IMR-90 (cell line): ENCODE data around the gene C22orf31. TPM values are rescaled to one million over a fixed set of nuclear protein-coding genes. Genes with fewer than 3 reads are reported as not detected.

Experiments
- ATAC-seq: fragments of 200-7000 bp; cut with Tn5 transposase; 2 replicates; pipeline ENCODE4 v1.9.1; 2020; ENCODE audit warnings: low read depth, mild to moderate bottlenecking, moderate library complexity
- BruUV-seq: library from RNA; stranded (reverse); fragments of 400-500 nt; replicated peaks from 2 replicates; lab custom pipeline; 2021; lab: Mats Ljungman, UMichigan
- CTCF ChIA-PET: fragments of 300-600 bp; formaldehyde crosslinking; extraction: SDS; loops from one replicate; lab custom pipeline; 2021; ENCODE audit warnings: antibody characterized with exemption; lab: Yijun Ruan, JAX
- POLR2A ChIA-PET: fragments of 300-600 bp; sonication (Branson Sonifier 250); formaldehyde crosslinking; loops from one replicate; lab custom pipeline; 2022; ENCODE audit warnings: antibody characterized with exemption; ENCODE audit not compliant: unreplicated experiment; lab: Charles Lee
- DNase-seq: peaks from one replicate; pipeline ENCODE4 v3.0.0; 2013
- H2AFZ ChIP-seq: replicated peaks from 2 replicates; pipeline ENCODE3; 2013; ENCODE audit warnings: low read length, mild to moderate bottlenecking; ENCODE audit not compliant: poor library complexity
- H2AK5ac ChIP-seq: 2 replicates; pipeline ENCODE4 v1.6.1; 2013; ENCODE audit warnings: low read depth, low read length, inconsistent platforms
- H2AK9ac ChIP-seq: replicated peaks from 2 replicates; pipeline ENCODE3; 2013; ENCODE audit warnings: mild to moderate bottlenecking, low read depth, low read length, moderate library complexity; ENCODE audit not compliant: poor library complexity
- H2BK120ac ChIP-seq: 2 replicates; pipeline ENCODE4 v1.6.1; 2013; ENCODE audit warnings: low read depth, low read length, inconsistent platforms
- H2BK15ac ChIP-seq: 3 replicates; pipeline ENCODE4 v1.6.1; 2013; ENCODE audit warnings: low read depth, low read length, inconsistent platforms
- H2BK20ac ChIP-seq: 2 replicates; pipeline ENCODE4 v1.6.1; 2013; ENCODE audit warnings: low read depth, mild to moderate bottlenecking, inconsistent platforms, low read length, moderate library complexity
- H2BK5ac ChIP-seq: 2 replicates; pipeline ENCODE4 v1.6.1; 2013; ENCODE audit warnings: mild to moderate bottlenecking, low read depth, low read length, inconsistent platforms; ENCODE audit not compliant: poor library complexity, severe bottlenecking
- H3K14ac ChIP-seq: replicated peaks from 2 replicates; pipeline ENCODE4 v1.6.1; 2013; ENCODE audit warnings: low read depth, low read length, inconsistent platforms
- H3K18ac ChIP-seq: 2 replicates; pipeline ENCODE4 v1.6.1; 2013; ENCODE audit warnings: low read depth, low read length, control low read depth
- H3K23ac ChIP-seq: 2 replicates; pipeline ENCODE4 v1.6.1; 2013; ENCODE audit warnings: low read depth, low read length, inconsistent platforms
- H3K27ac ChIP-seq: 2 replicates; pipeline ENCODE4 v1.5.1; 2013; ENCODE audit warnings: mild to moderate bottlenecking, control low read depth, low read length; ENCODE audit not compliant: insufficient read depth
- H3K27me3 ChIP-seq: 2 replicates; pipeline ENCODE4 v1.6.1; 2013; ENCODE audit warnings: low read length; ENCODE audit not compliant: control insufficient read depth, insufficient read depth
- H3K36me3 ChIP-seq: 2 replicates; pipeline ENCODE4 v1.6.1; 2013; ENCODE audit warnings: low read length, mixed read lengths; ENCODE audit not compliant: control insufficient read depth, insufficient read depth
- H3K4ac ChIP-seq: 2 replicates; pipeline ENCODE4 v1.6.1; 2013; ENCODE audit warnings: low read depth, low read length, inconsistent platforms
- H3K4me1 ChIP-seq: 2 replicates; pipeline ENCODE4 v1.6.1; 2013; ENCODE audit warnings: low read length, mixed read lengths; ENCODE audit not compliant: control insufficient read depth, insufficient read depth
- H3K4me2 ChIP-seq: 2 replicates; pipeline ENCODE4 v1.6.1; 2013; ENCODE audit warnings: low read depth, mild to moderate bottlenecking, control low read depth, low read length, moderate library complexity
- H3K4me3 ChIP-seq: 2 replicates; pipeline ENCODE4 v1.5.1; 2013; ENCODE audit warnings: low read depth, mild to moderate bottlenecking, control low read depth, low read length, moderate library complexity; ENCODE audit not compliant: insufficient read depth
- H3K56ac ChIP-seq: 2 replicates; pipeline ENCODE4 v1.6.1; 2013; ENCODE audit warnings: low read length, inconsistent platforms; ENCODE audit not compliant: insufficient read depth; ENCODE audit errors: extremely low read depth
- H3K79me1 ChIP-seq, 2 experiments: 2 replicates each; pipeline ENCODE4 v1.6.1; 2013; ENCODE audit warnings: low read length in 2 of 2, inconsistent platforms in 1 of 2, low read depth in 1 of 2
- H3K9ac ChIP-seq: 2 replicates; pipeline ENCODE4 v1.6.1; 2013; ENCODE audit warnings: low read depth, low read length, control low read depth
- H3K9me1 ChIP-seq: 2 replicates; pipeline ENCODE4 v1.6.1; 2013; ENCODE audit warnings: low read length, inconsistent platforms; ENCODE audit not compliant: insufficient read depth
- H3K9me3 ChIP-seq: 2 replicates; pipeline ENCODE4 v1.6.1; 2013; ENCODE audit warnings: low read length; ENCODE audit not compliant: control insufficient read depth, insufficient read depth
- H4K20me1 ChIP-seq: 2 replicates; pipeline ENCODE4 v1.6.1; 2013; ENCODE audit warnings: low read length, inconsistent platforms; ENCODE audit not compliant: insufficient read depth
- H4K5ac ChIP-seq: 2 replicates; pipeline ENCODE4 v1.6.1; 2013; ENCODE audit warnings: mild to moderate bottlenecking, low read depth, low read length, control low read depth
- H4K8ac ChIP-seq, 2 experiments: 2 replicates each; pipeline ENCODE4 v1.6.1; 2013; ENCODE audit warnings: low read depth in 2 of 2, low read length in 2 of 2, control low read depth in 1 of 2, inconsistent platforms in 1 of 2
- H4K91ac ChIP-seq: 2 replicates; pipeline ENCODE4 v1.6.1; 2013; ENCODE audit warnings: low read depth, low read length, inconsistent platforms; ENCODE audit not compliant: insufficient read depth
- BHLHE40 ChIP-seq: fragments of 150-350 bp; IDR thresholded peaks from 2 replicates; pipeline ENCODE4 v1.6.1; 2016; ENCODE audit warnings: mild to moderate bottlenecking, low read depth, low read length
- CEBPB ChIP-seq: IDR thresholded peaks from 2 replicates; pipeline ENCODE4 v1.6.1; 2012; ENCODE audit warnings: low read depth, low read length, improper control_type of control experiment
- FOS ChIP-seq: fragments of 150-350 bp; IDR thresholded peaks from 2 replicates; pipeline ENCODE4 v1.6.1; 2016; ENCODE audit warnings: low read depth, low read length
- MAFK ChIP-seq: IDR thresholded peaks from 2 replicates; pipeline ENCODE4 v1.6.1; 2012; ENCODE audit warnings: low read depth, low read length, improper control_type of control experiment
- MAZ ChIP-seq: IDR thresholded peaks from 2 replicates; pipeline ENCODE4 v1.6.1; 2012; ENCODE audit warnings: low read depth, mild to moderate bottlenecking, low read length, improper control_type of control experiment, moderate library complexity, borderline replicate concordance
- MXI1 ChIP-seq: IDR thresholded peaks from 2 replicates; pipeline ENCODE4 v1.6.1; 2012; ENCODE audit warnings: low read depth, mild to moderate bottlenecking, low read length, moderate library complexity, borderline replicate concordance
- RCOR1 ChIP-seq: IDR thresholded peaks from 2 replicates; pipeline ENCODE4 v1.6.1; 2012; ENCODE audit warnings: mild to moderate bottlenecking, low read length, improper control_type of control experiment; ENCODE audit not compliant: insufficient replicate concordance
- RFX5 ChIP-seq: IDR thresholded peaks from 2 replicates; pipeline ENCODE4 v1.8.0; 2012; ENCODE audit warnings: low read depth, mild to moderate bottlenecking, low read length, moderate library complexity
- SMC3 ChIP-seq: fragments of 150-350 bp; IDR thresholded peaks from 2 replicates; pipeline ENCODE4 v1.6.1; 2016; ENCODE audit warnings: low read depth, mild to moderate bottlenecking, antibody characterized with exemption, low read length, moderate library complexity
- WGBS, 2 experiments: methylation state at CpG; one replicate each; pipeline versions ENCODE4 v1.1.5 to v1.1.7; 2013; ENCODE audit warnings: missing lambda C conversion rate in 2 of 2; ENCODE audit not compliant: insufficient read length in 1 of 2; ENCODE audit errors: extremely low coverage in 2 of 2; 5-methylcytosine and 5-hydroxymethylcytosine counted together
- dilution Hi-C: fragments of 300-500 bp; cut with HindIII; formaldehyde crosslinking; loops from one replicate; pipeline ENCODE4 v1.14.3; 2018; ENCODE audit warnings: low sequenced_read_pairs; ENCODE audit not compliant: unreplicated experiment
- in situ Hi-C: fragments of 300-500 bp; cut with MboI; formaldehyde crosslinking; loops from 3 replicates; pipeline ENCODE4 v1.14.3; 2019; ENCODE audit warnings: low sequenced_read_pairs, inconsistent platforms, mixed read lengths
- intact Hi-C: fragments of 100-400 bp; cut with micrococcal nuclease; formaldehyde crosslinking; loops from 2 replicates; pipeline ENCODE4 v1.10.0; 2022
- polyA plus RNA-seq, 3 experiments: library from polyadenylated mRNA; depleted of rRNA; stranded (reverse); fragments of >200 nt; gene quantifications; 2 replicates each; pipeline ENCODE4 v1.2.3, GENCODE V29; 2012; ENCODE audit warnings: low replicate concordance in 1 of 3
- total RNA-seq: library from RNA; depleted of rRNA; stranded (reverse); fragments of >200 nt; gene quantifications from 2 replicates; pipeline ENCODE4 v1.2.3, GENCODE V29; 2012
- TF ChIP-seq, protein P1 (sequence below): fragments of 150-350 bp; IDR thresholded peaks from 2 replicates; pipeline ENCODE4 v1.6.1; 2016; ENCODE audit warnings: low read depth, mild to moderate bottlenecking, low read length, moderate library complexity, borderline replicate concordance
- TF ChIP-seq, protein P2 (sequence below): fragments of 150-350 bp; IDR thresholded peaks from 2 replicates; pipeline ENCODE4 v1.6.1; 2017; ENCODE audit warnings: mild to moderate bottlenecking, antibody characterized with exemption, low read length, low read depth
- TF ChIP-seq, protein P3 (sequence below): conservative IDR thresholded peaks from 2 replicates; pipeline ENCODE4 v1.5.1; 2012; ENCODE audit warnings: mild to moderate bottlenecking, low read depth, low read length, improper control_type of control experiment

C22orf31 gene
- total and polyA plus RNA-seq, 2 of the 4 experiments (the other 2 are of a cell fraction): not detected

DNA sequence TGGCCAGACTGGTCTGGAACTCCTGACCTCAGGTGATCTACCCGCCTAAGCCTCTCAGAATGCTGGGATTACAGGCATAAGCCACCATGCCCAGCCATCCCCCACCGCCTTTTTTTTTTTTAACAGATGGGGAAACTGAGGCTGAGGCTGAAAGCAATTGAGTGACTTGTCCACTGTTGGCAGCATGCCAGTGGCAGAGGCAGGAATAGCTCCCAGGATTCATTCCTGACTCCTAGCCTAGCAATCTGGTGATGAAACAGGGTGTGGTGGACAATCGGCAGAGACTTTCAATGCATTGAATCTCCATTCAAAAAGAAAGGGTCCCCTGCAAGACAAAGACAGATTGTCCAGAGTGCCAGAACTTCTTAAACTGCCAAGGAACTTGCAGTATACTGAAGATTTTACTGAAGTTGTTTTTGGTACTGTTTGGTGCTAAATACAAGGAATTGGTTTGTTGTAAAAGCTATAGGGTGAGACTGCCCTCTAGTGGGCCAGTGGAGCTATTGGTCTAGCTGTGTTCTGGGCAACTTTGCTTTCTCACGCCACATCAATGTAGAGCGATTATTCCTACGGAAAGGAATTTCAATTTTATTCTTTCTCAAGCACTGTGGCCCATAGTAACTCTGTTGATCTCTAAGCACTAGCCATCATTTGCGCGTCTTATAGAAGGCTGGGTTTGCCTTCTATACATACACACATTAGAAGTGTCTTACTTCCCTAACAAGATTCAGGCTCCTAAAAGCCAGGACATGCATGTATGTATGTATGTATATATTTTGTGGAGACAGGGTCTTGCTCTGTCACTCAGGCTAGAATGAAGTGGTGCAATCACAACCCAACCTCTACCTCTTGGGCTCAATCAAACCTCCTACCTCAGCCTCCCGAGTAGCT, 21.0 kb downstream of the C22orf31 start:
- dilution Hi-C loops (no loop called here), intact Hi-C loops (loop anchor here (1.0 kb wide), 6 partner anchors 114 to 440 kb away; partner anchors contain the start of gene ZNRF3), in situ Hi-C loops (loop anchor here (10.0 kb wide), 1 partner anchor 204 kb away; no protein-coding TSS in a partner anchor)
- Histone ChIP-seq H3K27ac (no peak overlapping the region), H2AK5ac (no peak overlapping the region), H3K4me2 (no peak overlapping the region), H4K91ac (no peak overlapping the region), H3K4me3 (no peak overlapping the region), H3K4me1 (peaks cover 12% of the 10 kb centered on the region), H2BK15ac (no peak overlapping the region), H4K5ac (no peak overlapping the region), H3K9me1 (peaks cover 16% of the 10 kb centered on the region; the same call in 1 of the 2 replicates), H2AK9ac (no peak overlapping the region), H3K4ac (peak overlapping the region; percentile 0; the same call in 1 of the 2 replicates), H2BK20ac (no peak overlapping the region), H2AFZ (no peak overlapping the region), H4K20me1 (peaks cover 16% of the 10 kb centered on the region), H3K9ac (0 out of 2 replicates have a peak overlapping the region, but pooled peaks have one; percentile 8), H4K8ac (no peak overlapping the region; a peak in 1 of 4 replicates), H3K9me3 (no peaks in the 10 kb centered on the region), H3K27me3 (no peaks in the 10 kb centered on the region), H3K18ac (no peak overlapping the region), H3K56ac (no peak overlapping the region), H3K36me3 (no peaks in the 10 kb centered on the region), H2BK120ac (peak overlapping the region; percentile 0; the same call in 1 of the 2 replicates), H3K79me1 (peaks cover 0 to 5% of the 10 kb centered on the region in 2 experiments; a peak in 2 of 4 replicates), H3K14ac (no peak overlapping the region), H3K23ac (no peak overlapping the region), H2BK5ac (no peak overlapping the region)
- POLR2A ChIA-PET: interaction anchor here (1.0 kb wide), 1 partner anchor 242 kb away, joined by 3 read pairs; no protein-coding TSS in a partner anchor
- ATAC-seq (peak; percentile 75), DNase-seq (peak; percentile 93)
- CTCF ChIA-PET: interaction anchor here (0.5 to 2.0 kb wide), 18 partner anchors 9 to 440 kb away, joined by 3 to 21 read pairs (median 4); partner anchors contain the start of gene ZNRF3
- no TSS peak for BruUV-seq
- 0% methylated on average over 1 of the region's 9 CpGs; no CpG with 5 or more reads in 1 of the 2 experiments for WGBS, 2 experiments
- TF ChIP-seq, protein P1, sequence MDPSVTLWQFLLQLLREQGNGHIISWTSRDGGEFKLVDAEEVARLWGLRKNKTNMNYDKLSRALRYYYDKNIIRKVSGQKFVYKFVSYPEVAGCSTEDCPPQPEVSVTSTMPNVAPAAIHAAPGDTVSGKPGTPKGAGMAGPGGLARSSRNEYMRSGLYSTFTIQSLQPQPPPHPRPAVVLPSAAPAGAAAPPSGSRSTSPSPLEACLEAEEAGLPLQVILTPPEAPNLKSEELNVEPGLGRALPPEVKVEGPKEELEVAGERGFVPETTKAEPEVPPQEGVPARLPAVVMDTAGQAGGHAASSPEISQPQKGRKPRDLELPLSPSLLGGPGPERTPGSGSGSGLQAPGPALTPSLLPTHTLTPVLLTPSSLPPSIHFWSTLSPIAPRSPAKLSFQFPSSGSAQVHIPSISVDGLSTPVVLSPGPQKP: no peak
- TF ChIP-seq CEBPB: 0 out of 2 replicates have a peak, but pooled peaks have one; percentile 22
- TF ChIP-seq, protein P2, sequence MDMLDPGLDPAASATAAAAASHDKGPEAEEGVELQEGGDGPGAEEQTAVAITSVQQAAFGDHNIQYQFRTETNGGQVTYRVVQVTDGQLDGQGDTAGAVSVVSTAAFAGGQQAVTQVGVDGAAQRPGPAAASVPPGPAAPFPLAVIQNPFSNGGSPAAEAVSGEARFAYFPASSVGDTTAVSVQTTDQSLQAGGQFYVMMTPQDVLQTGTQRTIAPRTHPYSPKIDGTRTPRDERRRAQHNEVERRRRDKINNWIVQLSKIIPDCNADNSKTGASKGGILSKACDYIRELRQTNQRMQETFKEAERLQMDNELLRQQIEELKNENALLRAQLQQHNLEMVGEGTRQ: no peak
- TF ChIP-seq BHLHE40: no peak
- 0 out of 2 replicates have a peak, but pooled peaks have one; percentile 16 for TF ChIP-seq RFX5
- TF ChIP-seq FOS: no peak
- TF ChIP-seq MAZ: no peak
- TF ChIP-seq RCOR1: no peak
- TF ChIP-seq, protein P3, sequence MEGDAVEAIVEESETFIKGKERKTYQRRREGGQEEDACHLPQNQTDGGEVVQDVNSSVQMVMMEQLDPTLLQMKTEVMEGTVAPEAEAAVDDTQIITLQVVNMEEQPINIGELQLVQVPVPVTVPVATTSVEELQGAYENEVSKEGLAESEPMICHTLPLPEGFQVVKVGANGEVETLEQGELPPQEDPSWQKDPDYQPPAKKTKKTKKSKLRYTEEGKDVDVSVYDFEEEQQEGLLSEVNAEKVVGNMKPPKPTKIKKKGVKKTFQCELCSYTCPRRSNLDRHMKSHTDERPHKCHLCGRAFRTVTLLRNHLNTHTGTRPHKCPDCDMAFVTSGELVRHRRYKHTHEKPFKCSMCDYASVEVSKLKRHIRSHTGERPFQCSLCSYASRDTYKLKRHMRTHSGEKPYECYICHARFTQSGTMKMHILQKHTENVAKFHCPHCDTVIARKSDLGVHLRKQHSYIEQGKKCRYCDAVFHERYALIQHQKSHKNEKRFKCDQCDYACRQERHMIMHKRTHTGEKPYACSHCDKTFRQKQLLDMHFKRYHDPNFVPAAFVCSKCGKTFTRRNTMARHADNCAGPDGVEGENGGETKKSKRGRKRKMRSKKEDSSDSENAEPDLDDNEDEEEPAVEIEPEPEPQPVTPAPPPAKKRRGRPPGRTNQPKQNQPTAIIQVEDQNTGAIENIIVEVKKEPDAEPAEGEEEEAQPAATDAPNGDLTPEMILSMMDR: peak; percentile 99
- peak; percentile 92 for TF ChIP-seq SMC3
- TF ChIP-seq MXI1: no peak
- no peak for TF ChIP-seq MAFK
